Hematopoietic multipotent progenitor cell (in vitro differentiated cells): ENCODE measurements around the gene YTHDF1. TPM values are rescaled to one million over a fixed set of nuclear protein-coding genes. Genes with fewer than 3 reads are reported as not detected.
"Not testable (repeated sequence)": the region's sequence is repeated elsewhere in the genome, so short reads cannot be mapped to it uniquely, and the experiment has no call there.

ENCODE experiments used
- DNase-seq, 3 donors: peaks; one replicate each; pipeline ENCODE4 v3.0.0-alpha.2; 2011 to 2015; ENCODE audit warnings: low read depth in 2 of 3, low spot score in 2 of 3
- total RNA-seq: library from RNA; depleted of rRNA; stranded (reverse); fragments of >200 nt; gene quantifications from one replicate; pipeline ENCODE4 v1.2.3, GENCODE V29; 2012

Gene YTHDF1
- 23.4 TPM for total RNA-seq

- DNase-seq, result peak; percentile 83 to 96 (median 94)
Measured at GRCh38 chr20:63216041-63216848, at the start of gene YTHDF1. Gene YTHDF1, minus strand, starts transcription at chr20:63216131. Its CDS starts 239 bp downstream, at chr20:63215892.

- no peak for DNase-seq
Measured at GRCh38 chr20:63264519-63264918, 48.6 kb upstream of the YTHDF1 start.

DNA sequence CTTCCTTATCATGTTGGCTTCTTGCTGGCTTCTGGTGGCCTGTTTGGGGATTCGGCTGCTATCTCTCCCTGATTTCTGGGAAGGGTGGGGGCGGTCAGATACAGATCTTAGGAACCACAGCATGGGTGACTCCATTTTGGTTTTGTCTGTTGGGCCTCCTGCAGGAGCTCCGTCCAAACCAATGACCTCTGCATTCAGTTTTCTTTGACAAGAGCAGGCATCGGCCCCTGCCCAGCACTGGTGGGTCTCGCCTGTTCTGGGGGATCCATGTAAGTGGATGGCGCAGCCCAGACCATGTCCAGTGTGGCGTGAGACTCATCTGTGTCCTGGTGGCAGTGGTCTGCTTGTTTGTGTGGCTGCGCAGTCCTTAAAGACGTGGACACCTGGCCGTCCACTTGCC lies 48.1 kb upstream of the YTHDF1 start:
- no peak for DNase-seq

DNA sequence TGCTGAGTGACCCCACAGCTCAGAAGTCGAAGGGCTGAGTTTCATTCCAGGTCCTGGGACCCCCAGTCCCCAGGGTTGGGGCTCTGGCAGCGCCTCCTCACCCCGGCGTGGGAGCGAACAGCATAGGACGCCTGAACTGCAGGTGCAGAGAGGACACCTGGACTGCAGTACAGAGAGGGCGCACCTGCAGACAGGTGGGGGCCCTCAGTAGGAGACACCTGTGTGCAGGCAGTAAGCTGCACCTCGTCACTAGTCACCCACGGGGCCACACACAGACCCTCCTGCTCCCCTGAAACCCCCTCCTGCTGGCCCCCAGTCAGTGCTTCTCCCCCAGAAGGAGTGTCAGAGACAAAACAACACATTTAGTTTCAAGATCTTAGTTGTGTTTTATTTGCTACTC lies 46.9 kb upstream of the YTHDF1 start:
- no peak for DNase-seq

DNA sequence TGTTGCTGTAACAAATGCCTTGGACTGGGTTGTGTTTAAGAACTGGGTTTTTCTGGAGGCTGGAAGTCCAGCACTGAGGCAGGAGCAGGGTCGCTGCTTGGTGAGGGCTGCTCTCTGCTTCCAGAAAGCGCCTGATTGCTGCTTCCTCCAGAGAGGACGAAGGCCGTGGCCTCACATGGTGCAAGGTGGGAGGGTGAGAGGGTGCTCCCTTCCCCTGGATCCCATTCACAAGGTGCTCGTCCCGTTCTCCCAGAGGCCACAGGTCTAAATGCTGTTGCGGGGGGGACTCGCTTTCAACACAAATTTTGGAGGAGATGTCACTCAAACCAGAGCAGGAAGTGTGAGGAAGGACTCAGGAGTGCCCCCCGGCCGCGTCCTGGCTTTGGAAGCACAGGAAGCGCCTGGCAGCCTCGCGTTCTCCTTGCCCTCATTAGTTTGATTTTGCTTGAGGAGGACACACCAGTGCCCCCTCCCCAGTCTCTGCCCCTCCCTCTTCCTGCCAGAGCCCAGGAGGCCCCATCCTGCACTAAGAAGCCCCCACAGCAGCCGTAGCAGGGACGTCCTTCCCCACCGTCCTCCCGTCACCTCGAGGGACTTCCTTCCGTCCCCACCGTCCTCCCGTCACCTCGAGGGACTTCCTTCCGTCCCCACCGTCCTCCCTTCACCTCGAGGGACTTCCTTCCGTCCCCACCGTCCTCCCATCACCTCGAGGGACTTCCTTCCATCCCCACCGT lies 46.0 kb upstream of the YTHDF1 start:
- no peak for DNase-seq

- no peak for DNase-seq
Measured at GRCh38 chr20:63261060-63261794, 45.3 kb upstream of the YTHDF1 start.

GRCh38 chr20:63260521-63260920 lies 44.6 kb upstream of the YTHDF1 start:
- no peak for DNase-seq

- DNase-seq, result no peak
Measured at GRCh38 chr20:63259734-63260460, 44.0 kb upstream of the YTHDF1 start.

- no peak for DNase-seq
Measured at GRCh38 chr20:63258781-63259180, 42.9 kb upstream of the YTHDF1 start.

GRCh38 chr20:63257629-63258028 lies 41.7 kb upstream of the YTHDF1 start:
- DNase-seq, result no peak

DNA sequence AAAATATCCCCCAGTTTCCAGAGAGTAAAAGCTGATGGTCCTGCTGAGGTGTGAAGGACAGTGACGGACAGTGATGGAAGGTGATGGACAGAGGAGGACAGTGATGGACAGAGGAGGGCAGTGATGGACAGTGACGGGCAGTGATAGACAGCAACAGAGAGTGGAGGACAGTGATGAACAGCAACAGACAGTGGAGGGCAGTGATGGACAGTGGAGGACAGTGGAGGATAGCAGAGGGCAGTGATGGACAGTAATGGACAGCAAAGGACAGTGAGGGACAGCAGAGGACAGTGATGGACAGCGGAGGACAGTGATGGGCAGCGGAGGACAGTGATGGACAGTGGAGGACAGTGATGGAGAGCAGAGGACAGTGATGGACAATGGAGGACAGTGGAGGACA lies 41.0 kb upstream of the YTHDF1 start:
- no peak for DNase-seq

DNA sequence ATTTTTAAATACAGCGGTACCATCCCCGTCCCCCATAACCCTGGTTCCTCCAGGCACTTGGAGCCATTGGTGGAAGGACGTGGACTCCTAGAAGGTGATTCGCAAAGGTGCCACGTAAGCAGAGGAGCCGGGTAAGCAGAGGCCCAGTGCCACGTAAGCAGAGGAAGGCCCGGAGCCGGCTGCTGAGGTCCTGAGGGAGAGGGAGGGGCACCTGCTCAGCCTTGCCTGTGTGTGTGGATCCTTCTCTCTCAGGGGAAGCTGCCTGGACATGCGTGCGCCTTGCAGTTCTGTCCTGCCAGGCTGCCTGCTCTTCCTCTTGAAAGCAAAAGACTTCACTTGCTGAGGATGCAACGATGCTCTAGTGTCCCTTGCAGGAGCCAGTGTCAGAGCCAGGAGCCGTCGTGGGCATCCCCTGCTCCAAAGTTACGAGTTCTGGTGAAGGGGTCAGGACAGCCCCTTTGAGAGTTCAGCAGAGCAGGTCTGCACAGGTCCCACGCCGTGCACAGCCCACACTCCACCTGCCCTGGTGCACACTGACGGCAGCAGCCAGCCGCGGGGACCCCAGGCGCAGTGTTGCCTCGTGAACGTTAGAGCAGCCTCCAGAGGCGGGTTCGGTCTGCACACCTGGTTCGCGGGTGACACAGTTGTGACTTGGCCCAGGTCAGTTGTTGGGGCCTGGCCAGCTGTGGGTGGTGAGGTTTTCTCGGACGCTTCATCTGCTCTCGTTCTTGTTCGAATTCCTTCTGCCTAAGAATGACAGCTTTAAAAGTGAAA lies 40.2 kb upstream of the YTHDF1 start:
- DNase-seq, result no peak

GRCh38 chr20:63254606-63255384 lies 38.9 kb upstream of the YTHDF1 start:
- no peak for DNase-seq

GRCh38 chr20:63254232-63254605 lies 38.3 kb upstream of the YTHDF1 start, which contains the start of gene NKAIN4:
Gene NKAIN4, minus strand, starts transcription at chr20:63254463. Its CDS starts 13 bp downstream, at chr20:63254450.
- DNase-seq, result no peak

DNA sequence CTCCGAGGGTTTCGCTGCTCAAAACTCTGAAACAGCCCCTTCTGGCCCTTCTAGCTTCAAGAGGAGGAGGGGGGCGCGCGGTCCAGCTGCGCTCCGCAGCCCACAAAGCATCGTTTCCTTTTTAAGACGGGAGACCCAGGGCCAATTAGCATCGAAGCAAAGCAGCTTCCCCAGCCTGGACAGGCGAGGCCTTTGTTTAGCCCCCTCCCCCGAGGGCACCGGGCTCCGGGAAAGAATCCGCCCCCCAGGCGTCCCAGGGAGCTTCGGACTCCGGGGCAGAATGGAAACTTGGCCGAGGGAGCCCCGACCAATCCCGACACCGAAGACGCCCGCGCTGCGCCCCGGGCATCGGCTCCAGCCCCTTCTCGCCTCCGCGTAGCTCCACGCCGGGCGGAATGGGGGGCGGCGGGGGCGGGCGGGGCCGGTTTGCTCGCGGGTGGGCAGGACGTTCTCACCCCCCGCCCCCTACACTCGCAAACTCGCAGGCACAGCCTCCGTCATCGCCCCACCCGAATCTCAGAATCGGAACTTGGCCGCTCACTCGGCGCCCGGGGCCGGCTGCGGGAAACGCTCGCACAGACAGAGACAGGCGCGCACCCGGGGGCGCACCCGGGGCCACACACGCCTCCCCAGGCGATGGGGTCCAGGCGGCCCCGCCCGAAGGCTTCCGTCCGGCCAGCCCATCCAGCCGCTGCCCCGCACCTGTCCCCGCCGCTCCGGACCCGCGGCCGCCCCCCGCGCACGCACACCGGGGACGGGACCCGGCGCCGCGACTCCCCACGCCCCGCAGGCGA lies 37.7 kb upstream of the YTHDF1 start:
- no peak for DNase-seq

GRCh38 chr20:63253065-63253437 lies 37.1 kb upstream of the YTHDF1 start:
- DNase-seq, result no peak

- no peak for DNase-seq
Measured at GRCh38 chr20:63252284-63252711, 36.4 kb upstream of the YTHDF1 start.

DNA sequence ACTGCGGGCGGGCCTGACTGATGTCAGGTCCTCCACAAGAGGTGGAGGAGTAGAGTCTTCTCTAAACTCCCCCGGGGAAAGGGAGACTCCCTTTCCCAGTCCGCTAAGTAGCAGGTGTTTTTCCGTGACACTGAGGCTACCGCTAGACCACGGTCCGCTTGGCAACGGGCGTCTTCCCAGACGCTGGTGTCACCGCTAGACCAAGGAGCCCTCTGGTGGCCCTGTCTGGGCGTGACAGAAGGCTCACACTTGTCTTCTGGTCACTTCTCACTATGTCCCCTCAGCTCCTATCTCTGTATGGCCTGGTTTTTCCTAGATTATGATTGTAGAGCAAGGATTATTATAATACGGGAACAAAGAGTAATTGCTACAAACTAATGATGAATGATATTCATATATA lies 35.4 kb upstream of the YTHDF1 start:
- not testable (repeated sequence) for DNase-seq
